ENCODE data around the gene TBC1D23.

The TBC1D23 gene

GRCh38 chr3:100216713-100217112 is 44.1 kb upstream of the TBC1D23 start:
- TF ChIP-seq EZH2phosphoT487 (IDR thresholded peaks at IDR 0.05; ENCODE audit: borderline replicate concordance) (no peak), CTCF (conservative IDR thresholded peaks at IDR 0.05; ENCODE audit: low read length) (no peak)

GRCh38 chr3:100221159-100221558 is 39.6 kb upstream of the TBC1D23 start:
- Histone ChIP-seq H3K4me2 (ENCODE audit: low read depth, low read length, poor library complexity, severe bottlenecking) (no peak overlapping the region), H3K4me3 (ENCODE audit: low read length, poor library complexity, severe bottlenecking) (no peak overlapping the region), H3K79me2 (ENCODE audit: insufficient read depth, low read length) (no peaks in the 10 kb centered on the region), H3K9me3 (ENCODE audit: insufficient read depth, low read depth, low read length) (no peaks in the 10 kb centered on the region), H3F3A (ENCODE audit: low read depth) (no peaks in the 10 kb centered on the region), H3K36me3 (ENCODE audit: insufficient read depth, low read length) (no peaks in the 10 kb centered on the region), H3K9ac (ENCODE audit: low read depth, low read length, poor library complexity, severe bottlenecking) (no peak overlapping the region), H4K20me1 (ENCODE audit: insufficient read depth, low read length, poor library complexity, severe bottlenecking) (no peaks in the 10 kb centered on the region), H3K4me1 (ENCODE audit: insufficient read depth, low read length, poor library complexity, severe bottlenecking) (peaks cover 7% of the 10 kb centered on the region), H3K9me2 (replicated peaks; ENCODE audit: low read depth, low read length) (no peaks in the 10 kb centered on the region), H3K27me3 (ENCODE audit: insufficient read depth, low read length, poor library complexity, severe bottlenecking) (no peaks in the 10 kb centered on the region), H2AFZ (ENCODE audit: low read length) (no peak overlapping the region)
- TF ChIP-seq EZH2phosphoT487 (IDR thresholded peaks at IDR 0.05; ENCODE audit: borderline replicate concordance) (no peak), CTCF (conservative IDR thresholded peaks at IDR 0.05; ENCODE audit: low read length) (no peak)

More at GRCh38 chr3:100216713-100217112, 44.1 kb upstream of the TBC1D23 start:
- Histone ChIP-seq H4K20me1 (ENCODE audit: insufficient read depth, low read length, poor library complexity, severe bottlenecking) (no peaks in the 10 kb centered on the region), H3K36me3 (ENCODE audit: insufficient read depth, low read length) (no peaks in the 10 kb centered on the region), H2AFZ (ENCODE audit: low read length) (no peak overlapping the region), H3F3A (ENCODE audit: low read depth) (no peaks in the 10 kb centered on the region), H3K4me3 (ENCODE audit: low read length, poor library complexity, severe bottlenecking) (no peak overlapping the region), H3K4me1 (ENCODE audit: insufficient read depth, low read length, poor library complexity, severe bottlenecking) (peaks cover 7% of the 10 kb centered on the region), H3K9me3 (ENCODE audit: insufficient read depth, low read depth, low read length) (no peaks in the 10 kb centered on the region), H3K27me3 (ENCODE audit: insufficient read depth, low read length, poor library complexity, severe bottlenecking) (no peaks in the 10 kb centered on the region), H3K9me2 (replicated peaks; ENCODE audit: low read depth, low read length) (no peaks in the 10 kb centered on the region), H3K9ac (ENCODE audit: low read depth, low read length, poor library complexity, severe bottlenecking) (no peak overlapping the region), H3K4me2 (ENCODE audit: low read depth, low read length, poor library complexity, severe bottlenecking) (no peak overlapping the region), H3K79me2 (ENCODE audit: insufficient read depth, low read length) (no peaks in the 10 kb centered on the region)

GRCh38 chr3:100225193-100225592 is 35.6 kb upstream of the TBC1D23 start:
- no peaks in the 10 kb centered on the region for H3F3A ChIP-seq (ENCODE audit: low read depth)
- TF ChIP-seq CTCF (conservative IDR thresholded peaks at IDR 0.05; ENCODE audit: low read length) (no peak), EZH2phosphoT487 (IDR thresholded peaks at IDR 0.05; ENCODE audit: borderline replicate concordance) (no peak)

More at GRCh38 chr3:100225193-100225592, 35.6 kb upstream of the TBC1D23 start:
- H3K4me2 ChIP-seq (ENCODE audit: low read depth, low read length, poor library complexity, severe bottlenecking) = no peak overlapping the region
- H2AFZ ChIP-seq (ENCODE audit: low read length) = no peak overlapping the region
- no peaks in the 10 kb centered on the region for H3K27me3 ChIP-seq (ENCODE audit: insufficient read depth, low read length, poor library complexity, severe bottlenecking)
- no peaks in the 10 kb centered on the region for H4K20me1 ChIP-seq (ENCODE audit: insufficient read depth, low read length, poor library complexity, severe bottlenecking)
- no peaks in the 10 kb centered on the region for H3K9me2 ChIP-seq (replicated peaks; ENCODE audit: low read depth, low read length)
- H3K36me3 ChIP-seq (ENCODE audit: insufficient read depth, low read length) = no peaks in the 10 kb centered on the region
- no peaks in the 10 kb centered on the region for H3K9me3 ChIP-seq (ENCODE audit: insufficient read depth, low read depth, low read length)
- no peaks in the 10 kb centered on the region for H3K79me2 ChIP-seq (ENCODE audit: insufficient read depth, low read length)
- no peak overlapping the region for H3K9ac ChIP-seq (ENCODE audit: low read depth, low read length, poor library complexity, severe bottlenecking)
- peaks cover 7% of the 10 kb centered on the region for H3K4me1 ChIP-seq (ENCODE audit: insufficient read depth, low read length, poor library complexity, severe bottlenecking)
- no peak overlapping the region for H3K4me3 ChIP-seq (ENCODE audit: low read length, poor library complexity, severe bottlenecking)
